Liver (tissue), 9 donors: Measurements from ENCODE around the gene ADGRF1. TPM values are rescaled to one million over a fixed set of nuclear protein-coding genes. Genes with fewer than 3 reads are reported as not detected.

Experiments used
- DNase-seq: peaks from one replicate; pipeline ENCODE4 v3.0.0-alpha.2; 2017; ENCODE audit warnings: low spot score
- H3K27ac ChIP-seq, 2 donors: one replicate each; pipeline ENCODE4 v1.7.0; 2013; ENCODE audit warnings: inconsistent platforms in 2 of 2, low read length in 2 of 2, control low read depth in 1 of 2, low read depth in 1 of 2, mild to moderate bottlenecking in 1 of 2
- H3K27me3 ChIP-seq, 4 donors: one replicate each; pipeline versions ENCODE4 v1.6.1 to v1.7.0; 2013; ENCODE audit warnings: low read length in 3 of 4, inconsistent platforms in 1 of 4, mild to moderate bottlenecking in 1 of 4, moderate library complexity in 1 of 4; ENCODE audit not compliant: control insufficient read depth in 4 of 4, insufficient read depth in 4 of 4
- H3K36me3 ChIP-seq, 4 donors: one replicate each; pipeline versions ENCODE4 v1.6.1 to v1.7.0; 2013; ENCODE audit warnings: low read length in 3 of 4, mild to moderate bottlenecking in 3 of 4, low read depth in 1 of 4, moderate library complexity in 1 of 4; ENCODE audit not compliant: control insufficient read depth in 4 of 4, insufficient read depth in 3 of 4
- H3K4me1 ChIP-seq, 4 donors: one replicate each; pipeline versions ENCODE4 v1.6.1 to v1.7.0; 2013; ENCODE audit warnings: low read length in 3 of 4, mild to moderate bottlenecking in 3 of 4, moderate library complexity in 1 of 4; ENCODE audit not compliant: control insufficient read depth in 4 of 4, insufficient read depth in 4 of 4
- H3K4me3 ChIP-seq, 3 donors: one replicate each; pipeline versions ENCODE4 v1.6.1 to v1.7.0; 2013; ENCODE audit warnings: low read length in 3 of 3, control low read depth in 1 of 3, low read depth in 1 of 3, mild to moderate bottlenecking in 1 of 3
- H3K9ac ChIP-seq, 2 donors: one replicate each; pipeline ENCODE4 v1.7.0; 2013; ENCODE audit warnings: low read length in 2 of 2, mild to moderate bottlenecking in 2 of 2, moderate library complexity in 2 of 2, control low read depth in 1 of 2, low read depth in 1 of 2
- H3K9me3 ChIP-seq, 4 donors: one replicate each; pipeline versions ENCODE4 v1.6.1 to v1.7.0; 2013; ENCODE audit warnings: low read length in 3 of 4; ENCODE audit not compliant: control insufficient read depth in 4 of 4
- EGR1 ChIP-seq, 2 donors: IDR thresholded peaks; 2 replicates each; pipeline ENCODE4 v1.6.1; 2016 to 2018; ENCODE audit warnings: antibody characterized with exemption in 2 of 2, low read depth in 2 of 2
- FOXA1 ChIP-seq: IDR thresholded peaks from 2 replicates; pipeline ENCODE4 v1.6.1; 2016; ENCODE audit warnings: antibody characterized with exemption
- FOXA2 ChIP-seq: IDR thresholded peaks from 2 replicates; pipeline ENCODE4 v1.6.1; 2016; ENCODE audit warnings: antibody characterized with exemption
- GABPA ChIP-seq, 2 donors: IDR thresholded peaks in 1 of 2; conservative IDR thresholded peaks in 1 of 2; 2 replicates each; pipeline ENCODE4 v1.6.1; 2016; ENCODE audit warnings: antibody characterized with exemption in 2 of 2, mild to moderate bottlenecking in 1 of 2, moderate library complexity in 1 of 2
- HNF4A ChIP-seq, 2 donors: conservative IDR thresholded peaks; 2 replicates each; pipeline ENCODE4 v1.6.1; 2016; ENCODE audit warnings: antibody characterized with exemption in 2 of 2, mild to moderate bottlenecking in 2 of 2
- HNF4G ChIP-seq: IDR thresholded peaks from 2 replicates; pipeline ENCODE4 v1.6.1; 2016; ENCODE audit warnings: antibody characterized with exemption
- JUND ChIP-seq, 2 donors: IDR thresholded peaks; 2 replicates each; pipeline ENCODE4 v1.6.1; 2016; ENCODE audit warnings: antibody characterized with exemption in 2 of 2
- MAX ChIP-seq: IDR thresholded peaks from 2 replicates; pipeline ENCODE4 v1.6.1; 2016; ENCODE audit warnings: antibody characterized with exemption
- NR2F2 ChIP-seq: IDR thresholded peaks from 2 replicates; pipeline ENCODE4 v1.6.1; 2016; ENCODE audit warnings: antibody characterized with exemption
- RAD21 ChIP-seq, 2 donors: IDR thresholded peaks; 2 replicates each; pipeline ENCODE4 v1.6.1; 2016; ENCODE audit warnings: antibody characterized with exemption in 2 of 2, mild to moderate bottlenecking in 2 of 2
- RXRA ChIP-seq, 2 donors: IDR thresholded peaks; 2 replicates each; pipeline ENCODE4 v1.6.1; 2017 to 2018; ENCODE audit warnings: antibody characterized with exemption in 2 of 2, mild to moderate bottlenecking in 1 of 2
- SP1 ChIP-seq: IDR thresholded peaks from 2 replicates; pipeline ENCODE4 v1.6.1; 2018; ENCODE audit warnings: antibody characterized with exemption, mild to moderate bottlenecking
- TAF1 ChIP-seq: conservative IDR thresholded peaks from 2 replicates; pipeline ENCODE4 v1.6.1; 2016; ENCODE audit warnings: antibody characterized with exemption, mild to moderate bottlenecking
- YY1 ChIP-seq: IDR thresholded peaks from 2 replicates; pipeline ENCODE4 v1.6.1; 2016; ENCODE audit warnings: antibody characterized with exemption, mild to moderate bottlenecking
- WGBS: extraction: QIAGEN DNeasy Blood & Tissue Kit; methylation state at CpG from one replicate; pipeline ENCODE4 v1.1.7; 2013; 5-methylcytosine and 5-hydroxymethylcytosine counted together
- polyA plus RNA-seq, 2 donors: library from polyadenylated mRNA; stranded (reverse) in 1 of 2; unstranded in 1 of 2; fragments of 200-250 nt in 1 of 2; fragments of >200 nt in 1 of 2; fragmentation: Nextera tagmentation in 1 of 2; extraction: Ambion mirVana in 1 of 2; gene quantifications; one replicate each; pipeline versions ENCODE4 v1.2.1 to v1.2.3, GENCODE V29; 2013 to 2015
- total RNA-seq, 2 donors: library from RNA; depleted of rRNA; stranded (reverse); fragments of >200 nt; gene quantifications; one replicate each; pipeline ENCODE4 v1.2.3, GENCODE V29; 2014
- TF ChIP-seq, protein P1 (sequence below): fragments of 150-350 bp; IDR thresholded peaks from 2 replicates; pipeline ENCODE4 v1.5.1; 2017; ENCODE audit warnings: improper control_type of control experiment, low read depth, low read length; ENCODE audit not compliant: missing input control
- TF ChIP-seq, protein P2 (sequence below): IDR thresholded peaks from 2 replicates; pipeline ENCODE4 v1.6.1; 2016; ENCODE audit warnings: antibody characterized with exemption
- TF ChIP-seq, protein P3 (sequence below): IDR thresholded peaks from 2 replicates; pipeline ENCODE4 v1.6.1; 2016; ENCODE audit warnings: antibody characterized with exemption
- TF ChIP-seq, protein P4 (sequence below): IDR thresholded peaks from 2 replicates; pipeline ENCODE4 v1.6.1; 2016; ENCODE audit warnings: antibody characterized with exemption, mild to moderate bottlenecking
- donor health status: healthy.
- donor health status: healthy.
- donor health status: healthy.
- donor health status: healthy.
- donor health status: healthy.

ADGRF1 gene
- total and polyA plus RNA-seq, 4 donors, result 0.01 TPM; not detected in 3

DNA sequence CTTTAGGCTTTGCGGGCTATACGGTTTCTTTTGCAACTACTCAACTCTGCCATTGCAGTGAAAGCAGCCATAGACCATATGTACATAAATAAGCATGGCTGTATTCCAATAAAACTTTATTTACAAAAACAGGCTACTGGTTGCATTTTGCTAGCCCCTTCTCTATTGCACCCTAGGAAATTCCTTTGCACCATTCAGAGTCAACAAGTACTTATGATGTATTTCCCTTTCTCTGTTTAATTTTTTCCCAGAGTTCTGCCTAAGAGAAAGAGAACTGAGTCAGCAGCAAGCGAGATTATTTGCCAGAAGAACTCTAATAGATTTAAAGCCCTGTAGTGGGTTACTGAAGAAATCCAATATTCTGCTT, 33.8 kb downstream of the ADGRF1 start:
- no peak overlapping the region for H3K27ac ChIP-seq
- no peak overlapping the region for H3K9ac ChIP-seq
- H3K4me3 ChIP-seq, result no peak overlapping the region
- no peaks in the 10 kb centered on the region for H3K9me3 ChIP-seq
- DNase-seq, result no peak
- WGBS, result 89% methylated on average over 3 of the region's 3 CpGs
- H3K27me3 ChIP-seq, result no peaks in the 10 kb centered on the region
- no peak for TF ChIP-seq HNF4G
- TF ChIP-seq EGR1 (IDR thresholded peaks at IDR 0.05; ENCODE audit: low read depth in 2 of 2), result no peak
- no peak for TF ChIP-seq HNF4A (conservative IDR thresholded peaks at IDR 0.05)
- no peaks in the 10 kb centered on the region for H3K36me3 ChIP-seq
- H3K4me1 ChIP-seq, result no peaks in the 10 kb centered on the region

DNA sequence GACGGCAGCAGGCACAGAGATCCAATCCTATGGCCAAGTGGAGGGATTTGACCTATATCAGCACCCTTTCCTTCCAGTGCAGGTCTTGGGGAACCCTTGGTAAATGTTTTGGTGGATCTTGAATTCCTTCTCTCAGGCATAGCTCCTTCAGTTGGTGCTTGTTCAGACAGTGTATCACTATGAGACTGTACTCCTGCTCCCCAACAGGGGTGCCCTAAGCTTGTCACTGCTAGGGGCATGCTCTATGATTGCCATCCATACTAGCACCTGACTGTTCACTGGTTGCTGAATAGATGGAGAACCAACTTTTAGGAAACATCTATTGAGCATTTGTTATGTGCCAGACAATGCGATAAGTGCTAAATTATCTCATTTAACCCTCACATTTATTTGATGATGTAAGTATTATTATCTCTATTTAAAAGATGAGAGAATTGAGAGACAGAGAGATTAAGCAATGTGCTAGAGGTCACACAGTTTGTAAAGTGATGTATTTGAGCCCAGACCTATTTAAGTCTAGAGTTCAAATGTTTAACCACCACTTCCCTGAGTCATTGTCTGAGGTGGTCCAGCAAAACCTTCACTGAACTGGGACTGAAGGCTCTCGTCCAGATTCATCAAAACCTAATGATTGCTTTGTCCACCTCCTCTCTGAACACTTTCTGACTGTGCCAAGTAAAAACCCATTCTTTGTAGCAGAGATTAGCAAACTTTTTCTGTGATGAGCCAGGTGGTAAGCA, 34.3 kb downstream of the ADGRF1 start:
- H3K27me3 ChIP-seq, result no peaks in the 10 kb centered on the region
- H3K4me1 ChIP-seq, result no peaks in the 10 kb centered on the region
- H3K9ac ChIP-seq, result no peak overlapping the region
- 58% methylated on average over 3 of the region's 3 CpGs for WGBS
- H3K36me3 ChIP-seq, result no peaks in the 10 kb centered on the region
- DNase-seq, result no peak
- no peak for TF ChIP-seq FOXA2
- no peak for TF ChIP-seq HNF4G
- no peak for TF ChIP-seq MAX
- TF ChIP-seq RXRA (IDR thresholded peaks at IDR 0.05), result no peak
- TF ChIP-seq, protein P1, sequence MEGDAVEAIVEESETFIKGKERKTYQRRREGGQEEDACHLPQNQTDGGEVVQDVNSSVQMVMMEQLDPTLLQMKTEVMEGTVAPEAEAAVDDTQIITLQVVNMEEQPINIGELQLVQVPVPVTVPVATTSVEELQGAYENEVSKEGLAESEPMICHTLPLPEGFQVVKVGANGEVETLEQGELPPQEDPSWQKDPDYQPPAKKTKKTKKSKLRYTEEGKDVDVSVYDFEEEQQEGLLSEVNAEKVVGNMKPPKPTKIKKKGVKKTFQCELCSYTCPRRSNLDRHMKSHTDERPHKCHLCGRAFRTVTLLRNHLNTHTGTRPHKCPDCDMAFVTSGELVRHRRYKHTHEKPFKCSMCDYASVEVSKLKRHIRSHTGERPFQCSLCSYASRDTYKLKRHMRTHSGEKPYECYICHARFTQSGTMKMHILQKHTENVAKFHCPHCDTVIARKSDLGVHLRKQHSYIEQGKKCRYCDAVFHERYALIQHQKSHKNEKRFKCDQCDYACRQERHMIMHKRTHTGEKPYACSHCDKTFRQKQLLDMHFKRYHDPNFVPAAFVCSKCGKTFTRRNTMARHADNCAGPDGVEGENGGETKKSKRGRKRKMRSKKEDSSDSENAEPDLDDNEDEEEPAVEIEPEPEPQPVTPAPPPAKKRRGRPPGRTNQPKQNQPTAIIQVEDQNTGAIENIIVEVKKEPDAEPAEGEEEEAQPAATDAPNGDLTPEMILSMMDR, result no peak
- no peak for TF ChIP-seq YY1
- TF ChIP-seq TAF1, result no peak
- TF ChIP-seq, protein P2, sequence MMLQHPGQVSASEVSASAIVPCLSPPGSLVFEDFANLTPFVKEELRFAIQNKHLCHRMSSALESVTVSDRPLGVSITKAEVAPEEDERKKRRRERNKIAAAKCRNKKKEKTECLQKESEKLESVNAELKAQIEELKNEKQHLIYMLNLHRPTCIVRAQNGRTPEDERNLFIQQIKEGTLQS, result no peak
- TF ChIP-seq EGR1 (IDR thresholded peaks at IDR 0.05; ENCODE audit: low read depth in 2 of 2), result no peak
- TF ChIP-seq, protein P3, sequence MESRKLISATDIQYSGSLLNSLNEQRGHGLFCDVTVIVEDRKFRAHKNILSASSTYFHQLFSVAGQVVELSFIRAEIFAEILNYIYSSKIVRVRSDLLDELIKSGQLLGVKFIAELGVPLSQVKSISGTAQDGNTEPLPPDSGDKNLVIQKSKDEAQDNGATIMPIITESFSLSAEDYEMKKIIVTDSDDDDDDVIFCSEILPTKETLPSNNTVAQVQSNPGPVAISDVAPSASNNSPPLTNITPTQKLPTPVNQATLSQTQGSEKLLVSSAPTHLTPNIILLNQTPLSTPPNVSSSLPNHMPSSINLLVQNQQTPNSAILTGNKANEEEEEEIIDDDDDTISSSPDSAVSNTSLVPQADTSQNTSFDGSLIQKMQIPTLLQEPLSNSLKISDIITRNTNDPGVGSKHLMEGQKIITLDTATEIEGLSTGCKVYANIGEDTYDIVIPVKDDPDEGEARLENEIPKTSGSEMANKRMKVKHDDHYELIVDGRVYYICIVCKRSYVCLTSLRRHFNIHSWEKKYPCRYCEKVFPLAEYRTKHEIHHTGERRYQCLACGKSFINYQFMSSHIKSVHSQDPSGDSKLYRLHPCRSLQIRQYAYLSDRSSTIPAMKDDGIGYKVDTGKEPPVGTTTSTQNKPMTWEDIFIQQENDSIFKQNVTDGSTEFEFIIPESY, result no peak
- TF ChIP-seq RAD21 (IDR thresholded peaks at IDR 0.05), result no peak
- no peak for TF ChIP-seq NR2F2
- TF ChIP-seq SP1, result no peak
- no peak for TF ChIP-seq HNF4A (conservative IDR thresholded peaks at IDR 0.05)
- TF ChIP-seq FOXA1, result no peak
- TF ChIP-seq, protein P4, sequence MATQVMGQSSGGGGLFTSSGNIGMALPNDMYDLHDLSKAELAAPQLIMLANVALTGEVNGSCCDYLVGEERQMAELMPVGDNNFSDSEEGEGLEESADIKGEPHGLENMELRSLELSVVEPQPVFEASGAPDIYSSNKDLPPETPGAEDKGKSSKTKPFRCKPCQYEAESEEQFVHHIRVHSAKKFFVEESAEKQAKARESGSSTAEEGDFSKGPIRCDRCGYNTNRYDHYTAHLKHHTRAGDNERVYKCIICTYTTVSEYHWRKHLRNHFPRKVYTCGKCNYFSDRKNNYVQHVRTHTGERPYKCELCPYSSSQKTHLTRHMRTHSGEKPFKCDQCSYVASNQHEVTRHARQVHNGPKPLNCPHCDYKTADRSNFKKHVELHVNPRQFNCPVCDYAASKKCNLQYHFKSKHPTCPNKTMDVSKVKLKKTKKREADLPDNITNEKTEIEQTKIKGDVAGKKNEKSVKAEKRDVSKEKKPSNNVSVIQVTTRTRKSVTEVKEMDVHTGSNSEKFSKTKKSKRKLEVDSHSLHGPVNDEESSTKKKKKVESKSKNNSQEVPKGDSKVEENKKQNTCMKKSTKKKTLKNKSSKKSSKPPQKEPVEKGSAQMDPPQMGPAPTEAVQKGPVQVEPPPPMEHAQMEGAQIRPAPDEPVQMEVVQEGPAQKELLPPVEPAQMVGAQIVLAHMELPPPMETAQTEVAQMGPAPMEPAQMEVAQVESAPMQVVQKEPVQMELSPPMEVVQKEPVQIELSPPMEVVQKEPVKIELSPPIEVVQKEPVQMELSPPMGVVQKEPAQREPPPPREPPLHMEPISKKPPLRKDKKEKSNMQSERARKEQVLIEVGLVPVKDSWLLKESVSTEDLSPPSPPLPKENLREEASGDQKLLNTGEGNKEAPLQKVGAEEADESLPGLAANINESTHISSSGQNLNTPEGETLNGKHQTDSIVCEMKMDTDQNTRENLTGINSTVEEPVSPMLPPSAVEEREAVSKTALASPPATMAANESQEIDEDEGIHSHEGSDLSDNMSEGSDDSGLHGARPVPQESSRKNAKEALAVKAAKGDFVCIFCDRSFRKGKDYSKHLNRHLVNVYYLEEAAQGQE, result no peak
- no peak for TF ChIP-seq JUND (IDR thresholded peaks at IDR 0.05)
- no peak for TF ChIP-seq GABPA (IDR thresholded peaks at IDR 0.05 in 1 of 2, conservative IDR thresholded peaks at IDR 0.05 in 1 of 2)
- H3K27ac ChIP-seq, result no peak overlapping the region
- H3K9me3 ChIP-seq, result no peaks in the 10 kb centered on the region
- no peak overlapping the region for H3K4me3 ChIP-seq
